Frontal cortex (tissue), 4 donors: Measurements from ENCODE around the gene FLT4. TPM values are rescaled to one million over a fixed set of nuclear protein-coding genes. Genes with fewer than 3 reads are reported as not detected.

ENCODE experiments used
- DNase-seq, 2 donors: peaks; one replicate each; pipeline ENCODE4 v3.0.0; 2012; ENCODE audit warnings: low spot score in 2 of 2
- FAIRE-seq: peaks from 2 replicates; lab custom pipeline; 2012; peaks lifted over from hg19 to GRCh38; lab: Jason Lieb, UNC
- total RNA-seq: library from RNA; depleted of rRNA; stranded (reverse); fragments of >200 nt; gene quantifications from one replicate; pipeline ENCODE4 v1.2.3, GENCODE V29; 2014
- donor health status: control.
- donor health status: control.
- donor health status: control.

The FLT4 gene
- total RNA-seq, 1 donor from 2014 or later = 1.6 TPM

GRCh38 chr5:180644825-180645273, 4.6 kb downstream of the FLT4 start:
- DNase-seq = no peak
- no peak for FAIRE-seq

- FAIRE-seq (no peak), DNase-seq (no peak)
Measured at GRCh38 chr5:180644129-180644824, 5.1 kb downstream of the FLT4 start.

GRCh38 chr5:180643191-180643851, 6.1 kb downstream of the FLT4 start:
- FAIRE-seq (no peak), DNase-seq (no peak)

GRCh38 chr5:180642779-180643178, 6.6 kb downstream of the FLT4 start:
- FAIRE-seq = no peak
- no peak for DNase-seq

GRCh38 chr5:180642181-180642775, 7.1 kb downstream of the FLT4 start:
- FAIRE-seq = no peak
- no peak for DNase-seq

- no peak for FAIRE-seq
- DNase-seq = no peak
Measured at GRCh38 chr5:180641566-180641900, 7.9 kb downstream of the FLT4 start.

- no peak for DNase-seq
- no peak for FAIRE-seq
Measured at GRCh38 chr5:180640861-180641565, 8.4 kb downstream of the FLT4 start.

- DNase-seq (no peak), FAIRE-seq (no peak)
Measured at GRCh38 chr5:180640611-180640860, 8.9 kb downstream of the FLT4 start.

- no peak for FAIRE-seq
- DNase-seq = no peak
Measured at GRCh38 chr5:180639741-180640610, 9.4 kb downstream of the FLT4 start.

GRCh38 chr5:180639287-180639686, 10.1 kb downstream of the FLT4 start:
- DNase-seq (no peak), FAIRE-seq (no peak)

GRCh38 chr5:180637962-180638680, 11.3 kb downstream of the FLT4 start:
- no peak for FAIRE-seq

GRCh38 chr5:180636403-180637075, 12.9 kb downstream of the FLT4 start:
- FAIRE-seq (no peak), DNase-seq (no peak)

More at GRCh38 chr5:180637962-180638680, 11.3 kb downstream of the FLT4 start:
- DNase-seq = no peak

GRCh38 chr5:180636016-180636402, 13.4 kb downstream of the FLT4 start:
- FAIRE-seq (no peak), DNase-seq (no peak)

- DNase-seq (no peak), FAIRE-seq (no peak)
Measured at GRCh38 chr5:180633283-180634177, 15.9 kb downstream of the FLT4 start.

- DNase-seq = no peak
- FAIRE-seq = no peak
Measured at GRCh38 chr5:180632768-180633167, 16.6 kb downstream of the FLT4 start.

- FAIRE-seq (no peak), DNase-seq (no peak)
Measured at GRCh38 chr5:180631549-180632383, 17.6 kb downstream of the FLT4 start.

- DNase-seq (no peak), FAIRE-seq (no peak)
Measured at GRCh38 chr5:180630426-180630825, 19.0 kb downstream of the FLT4 start.
